Measurements from ENCODE around the gene DHCR24. TPM values are rescaled to one million over a fixed set of nuclear protein-coding genes. Genes with fewer than 3 reads are reported as not detected.
A peak's percentile ranks its signal among the peaks of the same experiment; 100 is the strongest.

The DHCR24 gene
- total RNA-seq, 3 donors from 2014 or later = 101 to 271 (median 197) TPM

DNA sequence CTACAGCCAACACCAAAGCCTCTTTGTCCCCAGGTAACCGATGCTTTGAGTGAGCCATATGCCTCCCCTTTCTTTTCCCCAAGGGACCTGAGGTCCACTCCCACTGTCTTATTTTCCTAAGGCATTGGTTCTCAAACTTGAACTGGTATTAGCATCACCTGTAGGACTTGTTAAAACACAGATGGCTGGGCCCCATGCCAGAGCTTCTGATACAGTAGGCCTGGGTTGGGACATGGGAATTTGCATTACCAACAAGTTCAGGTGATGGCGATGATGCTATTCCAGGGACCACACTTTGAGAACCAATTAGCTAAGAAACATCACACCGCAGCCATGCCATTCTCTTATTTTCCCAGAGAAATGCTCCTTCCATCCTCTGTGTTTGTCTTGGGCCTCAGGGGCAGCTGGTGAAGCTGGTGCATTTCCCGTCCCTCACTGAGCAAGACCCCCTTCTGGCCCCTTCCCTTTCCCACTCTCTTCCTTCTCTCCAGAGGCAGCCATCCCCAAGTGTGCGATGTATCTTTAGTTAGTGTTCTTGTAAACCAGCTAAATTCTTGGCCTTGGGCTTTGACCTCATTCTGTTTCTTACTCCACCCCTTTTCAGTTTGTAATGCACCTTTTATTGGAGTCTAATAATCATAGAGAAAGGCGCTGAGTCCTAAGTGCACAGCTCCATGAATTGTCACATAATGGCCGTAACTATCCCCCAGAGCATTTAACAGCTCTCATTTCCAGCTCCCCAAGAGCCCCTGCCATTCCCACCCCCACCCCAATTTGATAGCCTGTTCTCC, 71.7 kb downstream of the DHCR24 start:
- Histone ChIP-seq H3K4me3 (no peak overlapping the region), H3K9me3 (no peaks in the 10 kb centered on the region), H3K4me1 (ENCODE audit: low read depth) (peaks cover 10% of the 10 kb centered on the region), H3K36me3 (ENCODE audit: low read depth) (no peaks in the 10 kb centered on the region)
- intact Hi-C loops (cut with DNase I, micrococcal nuclease) = no loop called here
- ATAC-seq (peak; percentile 77), DNase-seq (peak in 1 of 3 donors; percentile 73)
- TF ChIP-seq, protein P1, sequence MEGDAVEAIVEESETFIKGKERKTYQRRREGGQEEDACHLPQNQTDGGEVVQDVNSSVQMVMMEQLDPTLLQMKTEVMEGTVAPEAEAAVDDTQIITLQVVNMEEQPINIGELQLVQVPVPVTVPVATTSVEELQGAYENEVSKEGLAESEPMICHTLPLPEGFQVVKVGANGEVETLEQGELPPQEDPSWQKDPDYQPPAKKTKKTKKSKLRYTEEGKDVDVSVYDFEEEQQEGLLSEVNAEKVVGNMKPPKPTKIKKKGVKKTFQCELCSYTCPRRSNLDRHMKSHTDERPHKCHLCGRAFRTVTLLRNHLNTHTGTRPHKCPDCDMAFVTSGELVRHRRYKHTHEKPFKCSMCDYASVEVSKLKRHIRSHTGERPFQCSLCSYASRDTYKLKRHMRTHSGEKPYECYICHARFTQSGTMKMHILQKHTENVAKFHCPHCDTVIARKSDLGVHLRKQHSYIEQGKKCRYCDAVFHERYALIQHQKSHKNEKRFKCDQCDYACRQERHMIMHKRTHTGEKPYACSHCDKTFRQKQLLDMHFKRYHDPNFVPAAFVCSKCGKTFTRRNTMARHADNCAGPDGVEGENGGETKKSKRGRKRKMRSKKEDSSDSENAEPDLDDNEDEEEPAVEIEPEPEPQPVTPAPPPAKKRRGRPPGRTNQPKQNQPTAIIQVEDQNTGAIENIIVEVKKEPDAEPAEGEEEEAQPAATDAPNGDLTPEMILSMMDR (IDR thresholded peaks at IDR 0.05) = no peak

DNA sequence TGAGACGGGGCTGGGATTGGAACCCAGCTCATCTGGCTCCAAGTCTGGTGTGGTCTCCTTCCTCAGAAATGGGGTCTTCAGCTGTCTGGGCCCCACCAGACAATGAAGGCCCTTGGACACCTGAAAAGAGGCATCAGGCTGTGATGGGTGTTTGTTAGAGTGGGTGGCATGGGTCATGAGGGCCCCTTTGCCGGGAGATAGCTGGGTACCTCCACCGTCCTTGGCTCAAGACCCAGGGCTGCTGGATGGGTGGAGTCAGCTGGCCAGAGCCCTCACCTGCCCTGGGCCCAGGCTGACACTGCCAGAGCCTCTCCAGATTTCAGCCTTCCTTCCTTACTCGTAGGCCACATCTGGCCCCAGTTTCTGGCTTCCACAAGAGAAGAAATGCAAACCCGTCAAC, 72.4 kb downstream of the DHCR24 start:
- no peak for ATAC-seq

DNA sequence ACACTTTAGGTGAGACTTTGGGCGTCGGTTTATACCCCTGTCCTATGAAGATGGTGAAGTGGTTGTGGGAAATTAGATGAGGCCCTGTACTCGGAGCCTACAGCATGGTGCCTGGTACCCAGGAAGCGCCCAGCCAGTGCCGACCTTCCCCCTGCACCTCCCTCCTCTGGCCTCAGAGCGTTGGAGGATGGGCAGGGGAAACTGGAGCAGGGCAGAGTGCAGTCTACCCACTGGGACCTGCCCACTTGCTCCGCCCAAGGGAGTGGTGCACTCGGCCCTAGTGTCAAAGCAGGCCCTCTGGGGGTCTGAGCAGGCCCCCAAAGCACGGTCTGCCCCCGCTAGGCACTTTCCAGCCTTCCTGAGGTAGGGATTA, 72.9 kb downstream of the DHCR24 start:
- intact Hi-C loops (cut with DNase I, micrococcal nuclease) = loop anchor here in 1 of 2 donors (5.0 kb wide), 1 partner anchor 142 kb away; no protein-coding TSS in a partner anchor
- DNase-seq = peak in 2 of 3 donors; percentile 82 to 84
- TF ChIP-seq, protein P1 (IDR thresholded peaks at IDR 0.05) = no peak
- peak; percentile 72 for ATAC-seq
- Histone ChIP-seq H3K36me3 (ENCODE audit: low read depth) (no peaks in the 10 kb centered on the region), H3K4me3 (no peak overlapping the region), H3K4me1 (ENCODE audit: low read depth) (peaks cover 10% of the 10 kb centered on the region), H3K9me3 (no peaks in the 10 kb centered on the region)

More for the DNA sequence above, 72.4 kb downstream of the DHCR24 start:
- Histone ChIP-seq H3K4me3 (no peak overlapping the region), H3K36me3 (ENCODE audit: low read depth) (no peaks in the 10 kb centered on the region), H3K9me3 (no peaks in the 10 kb centered on the region), H3K4me1 (ENCODE audit: low read depth) (peaks cover 10% of the 10 kb centered on the region)
- DNase-seq = no peak
- intact Hi-C loops (cut with DNase I, micrococcal nuclease) = loop anchor here in 1 of 2 donors (5.0 kb wide), 1 partner anchor 142 kb away; no protein-coding TSS in a partner anchor
- TF ChIP-seq, protein P1 (IDR thresholded peaks at IDR 0.05) = no peak

DNA sequence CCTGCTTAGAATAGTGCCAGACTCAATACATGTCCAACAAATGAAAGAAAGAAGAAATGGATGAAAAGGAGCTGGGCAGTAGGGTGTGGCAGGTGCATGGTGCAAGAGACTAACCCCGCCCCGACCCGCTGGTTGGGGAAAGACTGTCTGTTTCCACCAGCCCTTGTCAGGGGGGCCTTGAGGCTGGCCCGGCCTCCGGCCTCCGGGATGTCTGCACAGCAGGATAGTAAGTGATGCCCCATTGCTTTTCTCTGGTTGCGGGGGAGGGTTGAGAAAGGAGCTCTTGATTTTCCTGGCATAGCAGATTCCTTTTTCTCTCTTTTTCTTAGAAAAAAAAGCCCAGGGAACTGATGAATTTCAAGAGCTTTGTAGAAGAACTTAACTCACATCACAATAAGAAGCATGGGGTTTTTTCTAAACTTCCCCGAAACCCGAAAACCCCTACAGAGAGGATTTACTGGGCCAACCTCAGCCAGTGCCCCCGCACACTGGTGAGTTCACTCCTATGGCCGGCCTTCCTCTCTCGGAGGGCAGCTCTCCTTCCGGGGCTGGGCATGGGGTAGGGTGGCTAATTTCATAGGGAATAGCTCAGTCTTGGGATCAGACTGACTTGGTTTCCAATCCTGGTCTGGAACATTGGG, 73.4 kb downstream of the DHCR24 start:
- ATAC-seq = no peak
- Histone ChIP-seq H3K36me3 (ENCODE audit: low read depth) (no peaks in the 10 kb centered on the region), H3K9me3 (no peaks in the 10 kb centered on the region), H3K4me3 (no peak overlapping the region), H3K4me1 (ENCODE audit: low read depth) (peaks cover 10% of the 10 kb centered on the region)
- peak in 2 of 3 donors; percentile 62 for DNase-seq
- TF ChIP-seq, protein P1 (IDR thresholded peaks at IDR 0.05) = no peak
- intact Hi-C loops (cut with DNase I, micrococcal nuclease) = loop anchor here in 1 of 2 donors (5.0 kb wide), 1 partner anchor 141 kb away; no protein-coding TSS in a partner anchor

DNA sequence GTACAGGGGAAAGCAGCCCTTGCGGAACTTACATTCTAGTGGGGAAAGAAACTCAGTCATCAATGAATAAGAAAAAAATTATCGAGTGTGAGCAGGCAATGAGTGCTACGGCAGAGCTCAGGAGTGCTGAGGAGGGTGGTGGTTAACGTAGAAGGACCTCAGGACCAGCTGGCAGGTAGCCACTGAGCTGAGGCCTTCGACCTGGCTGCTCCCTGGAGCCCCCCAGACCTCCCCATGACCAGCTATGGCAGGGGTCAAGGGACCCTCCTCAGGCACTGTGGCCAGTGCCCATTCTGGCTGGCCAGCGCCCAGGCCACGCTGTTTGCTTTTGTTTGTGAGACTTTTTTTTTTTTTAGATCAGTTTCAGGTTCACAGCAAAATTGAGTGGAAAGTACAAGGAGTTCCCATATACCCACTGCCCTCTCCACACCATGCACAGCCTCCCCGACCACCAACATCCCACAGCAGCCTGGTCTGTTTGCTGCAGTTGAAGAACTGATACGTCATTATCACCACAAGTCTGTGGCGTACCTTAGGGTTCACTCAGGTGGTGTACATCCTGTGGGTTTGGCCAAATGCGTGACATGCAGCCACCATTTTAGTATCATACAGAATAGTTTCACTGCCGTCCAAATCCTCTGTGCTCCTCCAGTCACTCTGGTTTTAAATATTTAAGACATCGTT, 74.1 kb downstream of the DHCR24 start:
- H3K9me3 ChIP-seq = no peaks in the 10 kb centered on the region
- H3K4me3 ChIP-seq = no peak overlapping the region
- H3K36me3 ChIP-seq (ENCODE audit: low read depth) = no peaks in the 10 kb centered on the region
- intact Hi-C loops (cut with DNase I, micrococcal nuclease) = loop anchor here in 1 of 2 donors (5.0 kb wide), 1 partner anchor 141 kb away; no protein-coding TSS in a partner anchor
- TF ChIP-seq, protein P1 (IDR thresholded peaks at IDR 0.05) = no peak
- no peak for DNase-seq
- ATAC-seq = no peak
- H3K4me1 ChIP-seq (ENCODE audit: low read depth) = peaks cover 10% of the 10 kb centered on the region
